Activated CD8-positive, alpha-beta T cell treated with anti-CD3 and anti-CD28 coated beads for 36 hours (primary cell): Measurements from ENCODE around the gene PPP1CA. TPM values are rescaled to one million over a fixed set of nuclear protein-coding genes. Genes with fewer than 3 reads are reported as not detected.
A peak's percentile ranks its signal among the peaks of the same experiment; 100 is the strongest.

Source experiments
- ATAC-seq: fragments of 200-7000 bp; cut with Tn5 transposase; one replicate; pipeline ENCODE4 v1.10.0; 2021; ENCODE audit warnings: mild to moderate bottlenecking, moderate library complexity
- CTCF ChIA-PET: fragments of 350-600 bp; sonication (Branson Sonifier 250); formaldehyde crosslinking; loops from one replicate; lab custom pipeline; 2021; ENCODE audit warnings: antibody characterized with exemption; lab: Charles Lee
- POLR2A ChIA-PET: fragments of 350-600 bp; sonication (Branson Sonifier 250); formaldehyde crosslinking; loops from one replicate; lab custom pipeline; 2021; ENCODE audit warnings: antibody characterized with exemption; lab: Charles Lee
- DNase-seq: peaks from one replicate; pipeline ENCODE4 v3.0.0-alpha.2; 2020
- H3K27ac Mint-ChIP-seq: one replicate; pipeline ENCODE4 v1.8.0; 2021; ENCODE audit warnings: mild to moderate bottlenecking, mixed read lengths
- H3K27me3 Mint-ChIP-seq: one replicate; pipeline ENCODE4 v1.8.0; 2021; ENCODE audit warnings: mixed read lengths
- H3K36me3 Mint-ChIP-seq: one replicate; pipeline ENCODE4 v1.8.0; 2021; ENCODE audit warnings: low read depth, mixed read lengths
- H3K4me1 Mint-ChIP-seq: one replicate; pipeline ENCODE4 v1.8.0; 2021; ENCODE audit warnings: low read depth, mixed read lengths
- H3K4me3 Mint-ChIP-seq: one replicate; pipeline ENCODE4 v1.8.0; 2021; ENCODE audit warnings: mild to moderate bottlenecking, moderate library complexity, mixed read lengths
- H3K9me3 Mint-ChIP-seq: one replicate; pipeline ENCODE4 v1.8.0; 2021; ENCODE audit warnings: mixed read lengths
- intact Hi-C: fragments of 100-400 bp; cut with micrococcal nuclease; formaldehyde crosslinking; loops from one replicate; pipeline ENCODE4 v1.10.0; 2022
- total RNA-seq, 2 experiments: library from RNA; stranded (reverse); gene quantifications; one replicate each; pipeline ENCODE4 v1.2.3, GENCODE V29; 2021
- TF ChIP-seq, protein P1 (sequence below): fragments of 200-600 bp; IDR thresholded peaks from one replicate; pipeline ENCODE4 v1.8.0; 2022; ENCODE audit warnings: antibody characterized with exemption, mild to moderate bottlenecking

PPP1CA gene
- total RNA-seq, 2 experiments from 2014 or later: 249 to 258 TPM

DNA sequence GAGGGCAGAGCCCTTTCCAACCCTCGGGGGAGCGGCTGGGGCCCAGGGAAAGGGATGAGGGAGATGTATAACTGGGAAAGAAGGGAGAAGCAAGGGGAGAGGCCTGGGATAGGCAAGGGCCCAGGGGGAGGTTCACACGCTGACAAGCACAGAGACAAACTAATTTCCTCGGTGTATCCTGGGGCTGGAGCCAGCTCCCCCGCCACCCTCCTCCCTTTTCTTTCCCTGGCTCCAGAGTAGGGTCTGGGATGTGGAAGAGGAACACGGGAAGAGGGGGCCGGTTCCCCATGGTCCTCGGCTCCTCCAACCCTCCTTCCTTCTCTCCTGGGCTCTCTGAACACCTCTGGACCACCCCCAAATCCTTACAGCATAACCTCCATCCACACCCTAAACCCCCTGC is 35.1 kb downstream of the PPP1CA start:
- POLR2A ChIA-PET: interaction anchor here (0.6 to 1.4 kb wide), 2 partner anchors 10 to 95 kb away, joined by 3 read pairs; no protein-coding TSS in a partner anchor
- intact Hi-C loops: no loop called here

DNA sequence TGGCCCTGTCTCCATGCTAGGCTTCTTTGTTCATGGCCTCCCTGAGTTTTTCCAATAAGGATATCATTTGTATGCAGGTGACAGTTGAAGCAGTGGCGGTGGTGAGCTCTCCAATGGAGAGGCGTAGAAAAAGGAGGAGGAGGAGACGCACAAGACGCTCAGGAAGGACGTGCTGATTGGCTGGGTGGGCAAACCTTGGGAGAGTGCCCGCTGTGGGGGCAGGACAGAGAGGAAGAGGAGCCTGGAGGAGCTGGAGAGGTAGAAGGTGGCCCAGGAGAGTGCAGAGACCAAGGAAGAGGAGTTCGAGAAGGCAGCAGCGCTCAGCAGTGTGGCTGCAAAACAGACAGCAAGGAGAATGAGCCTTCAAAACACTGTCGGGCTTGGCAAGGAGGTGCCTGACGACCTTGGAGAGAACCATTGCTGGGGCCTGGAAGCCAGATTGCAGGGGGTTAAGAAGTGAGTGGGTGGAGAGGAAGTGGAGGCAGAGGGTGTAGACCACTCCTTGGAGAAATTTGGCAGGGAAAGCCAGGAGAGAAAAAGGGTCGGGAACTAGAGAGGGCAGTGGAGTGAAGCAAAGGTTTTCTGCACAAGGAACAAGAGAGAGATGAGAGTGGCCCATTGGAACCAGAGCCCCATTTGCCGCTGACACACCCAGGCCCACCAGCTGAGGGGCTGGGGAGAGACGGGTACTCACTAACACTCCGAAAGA is 35.8 kb downstream of the PPP1CA start:
- POLR2A ChIA-PET: interaction anchor here (1.0 kb wide), 1 partner anchor 11 kb away, joined by 4 read pairs; no protein-coding TSS in a partner anchor
- intact Hi-C loops: no loop called here

More for the DNA sequence above, 35.1 kb downstream of the PPP1CA start:
- Mint-ChIP-seq H3K4me3 (no peak overlapping the region), H3K4me1 (peaks cover 44% of the 10 kb centered on the region), H3K36me3 (no peaks in the 10 kb centered on the region), H3K27me3 (peaks cover 8% of the 10 kb centered on the region), H3K9me3 (no peaks in the 10 kb centered on the region), H3K27ac (no peak overlapping the region)
- ATAC-seq (no peak), DNase-seq (no peak)
- CTCF ChIA-PET: interaction anchor here (6.3 to 30.8 kb wide), 2 partner anchors 12 to 14 kb away, joined by 70 to 883 read pairs; partner anchors contain the start of gene POLD4
- TF ChIP-seq, protein P1, sequence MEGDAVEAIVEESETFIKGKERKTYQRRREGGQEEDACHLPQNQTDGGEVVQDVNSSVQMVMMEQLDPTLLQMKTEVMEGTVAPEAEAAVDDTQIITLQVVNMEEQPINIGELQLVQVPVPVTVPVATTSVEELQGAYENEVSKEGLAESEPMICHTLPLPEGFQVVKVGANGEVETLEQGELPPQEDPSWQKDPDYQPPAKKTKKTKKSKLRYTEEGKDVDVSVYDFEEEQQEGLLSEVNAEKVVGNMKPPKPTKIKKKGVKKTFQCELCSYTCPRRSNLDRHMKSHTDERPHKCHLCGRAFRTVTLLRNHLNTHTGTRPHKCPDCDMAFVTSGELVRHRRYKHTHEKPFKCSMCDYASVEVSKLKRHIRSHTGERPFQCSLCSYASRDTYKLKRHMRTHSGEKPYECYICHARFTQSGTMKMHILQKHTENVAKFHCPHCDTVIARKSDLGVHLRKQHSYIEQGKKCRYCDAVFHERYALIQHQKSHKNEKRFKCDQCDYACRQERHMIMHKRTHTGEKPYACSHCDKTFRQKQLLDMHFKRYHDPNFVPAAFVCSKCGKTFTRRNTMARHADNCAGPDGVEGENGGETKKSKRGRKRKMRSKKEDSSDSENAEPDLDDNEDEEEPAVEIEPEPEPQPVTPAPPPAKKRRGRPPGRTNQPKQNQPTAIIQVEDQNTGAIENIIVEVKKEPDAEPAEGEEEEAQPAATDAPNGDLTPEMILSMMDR: no peak

GRCh38 chr11:67364783-67365722 is 36.6 kb downstream of the PPP1CA start:
- intact Hi-C loops: no loop called here
- Mint-ChIP-seq H3K27ac (no peak overlapping the region), H3K4me1 (peaks cover 32% of the 10 kb centered on the region), H3K27me3 (no peaks in the 10 kb centered on the region), H3K9me3 (no peaks in the 10 kb centered on the region), H3K36me3 (no peaks in the 10 kb centered on the region), H3K4me3 (no peak overlapping the region)
- DNase-seq (no peak), ATAC-seq (peak; percentile 46)
- TF ChIP-seq, protein P1: no peak
- ChIA-PET CTCF (interaction anchor here (6.3 to 30.8 kb wide), 2 partner anchors 11 to 16 kb away, joined by 70 to 883 read pairs; partner anchors contain the start of gene POLD4), POLR2A (interaction anchor here (1.0 to 2.4 kb wide), 2 partner anchors 10 to 11 kb away, joined by 4 to 13 read pairs; partner anchors contain the start of gene POLD4)

More for the DNA sequence above, 35.8 kb downstream of the PPP1CA start:
- Mint-ChIP-seq H3K36me3 (no peaks in the 10 kb centered on the region), H3K27me3 (peaks cover 3% of the 10 kb centered on the region), H3K4me3 (no peak overlapping the region), H3K27ac (no peak overlapping the region), H3K9me3 (no peaks in the 10 kb centered on the region), H3K4me1 (peaks cover 38% of the 10 kb centered on the region)
- CTCF ChIA-PET: interaction anchor here (6.3 to 30.8 kb wide), 2 partner anchors 11 to 15 kb away, joined by 70 to 883 read pairs; partner anchors contain the start of gene POLD4
- TF ChIP-seq, protein P1: no peak
- no peak for DNase-seq
- ATAC-seq: no peak

- Mint-ChIP-seq H3K9me3 (no peaks in the 10 kb centered on the region), H3K36me3 (no peaks in the 10 kb centered on the region), H3K27me3 (no peaks in the 10 kb centered on the region), H3K4me3 (no peak overlapping the region), H3K27ac (no peak overlapping the region), H3K4me1 (peaks cover 25% of the 10 kb centered on the region)
- CTCF ChIA-PET: interaction anchor here (3.2 to 30.8 kb wide), 3 partner anchors 10 to 19 kb away, joined by 18 to 883 read pairs (median 70); partner anchors contain the start of gene POLD4
- ATAC-seq: no peak
- no peak for DNase-seq
- intact Hi-C loops: no loop called here
- POLR2A ChIA-PET: interaction anchor here (1.9 to 3.2 kb wide), 3 partner anchors 9 to 18 kb away, joined by 8 to 20 read pairs (median 13); partner anchors contain the start of genes CLCF1 and POLD4
- TF ChIP-seq, protein P1: no peak
These were observed 37.5 kb downstream of the PPP1CA start for GRCh38 chr11:67364169-67364568.
